Measurements from ENCODE around the gene ADAM23.
"Not testable (repeated sequence)": the region's sequence is repeated elsewhere in the genome, so short reads cannot be mapped to it uniquely, and the experiment has no call there.

Gene ADAM23, protein sequence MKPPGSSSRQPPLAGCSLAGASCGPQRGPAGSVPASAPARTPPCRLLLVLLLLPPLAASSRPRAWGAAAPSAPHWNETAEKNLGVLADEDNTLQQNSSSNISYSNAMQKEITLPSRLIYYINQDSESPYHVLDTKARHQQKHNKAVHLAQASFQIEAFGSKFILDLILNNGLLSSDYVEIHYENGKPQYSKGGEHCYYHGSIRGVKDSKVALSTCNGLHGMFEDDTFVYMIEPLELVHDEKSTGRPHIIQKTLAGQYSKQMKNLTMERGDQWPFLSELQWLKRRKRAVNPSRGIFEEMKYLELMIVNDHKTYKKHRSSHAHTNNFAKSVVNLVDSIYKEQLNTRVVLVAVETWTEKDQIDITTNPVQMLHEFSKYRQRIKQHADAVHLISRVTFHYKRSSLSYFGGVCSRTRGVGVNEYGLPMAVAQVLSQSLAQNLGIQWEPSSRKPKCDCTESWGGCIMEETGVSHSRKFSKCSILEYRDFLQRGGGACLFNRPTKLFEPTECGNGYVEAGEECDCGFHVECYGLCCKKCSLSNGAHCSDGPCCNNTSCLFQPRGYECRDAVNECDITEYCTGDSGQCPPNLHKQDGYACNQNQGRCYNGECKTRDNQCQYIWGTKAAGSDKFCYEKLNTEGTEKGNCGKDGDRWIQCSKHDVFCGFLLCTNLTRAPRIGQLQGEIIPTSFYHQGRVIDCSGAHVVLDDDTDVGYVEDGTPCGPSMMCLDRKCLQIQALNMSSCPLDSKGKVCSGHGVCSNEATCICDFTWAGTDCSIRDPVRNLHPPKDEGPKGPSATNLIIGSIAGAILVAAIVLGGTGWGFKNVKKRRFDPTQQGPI

GRCh38 chr2:206442833-206443734 lies at the start of gene ADAM23:
ADAM23 (plus strand) TSS chr2:206443532; CDS start chr2:206443867, 335 bp downstream.
- no peak for FAIRE-seq

DNA sequence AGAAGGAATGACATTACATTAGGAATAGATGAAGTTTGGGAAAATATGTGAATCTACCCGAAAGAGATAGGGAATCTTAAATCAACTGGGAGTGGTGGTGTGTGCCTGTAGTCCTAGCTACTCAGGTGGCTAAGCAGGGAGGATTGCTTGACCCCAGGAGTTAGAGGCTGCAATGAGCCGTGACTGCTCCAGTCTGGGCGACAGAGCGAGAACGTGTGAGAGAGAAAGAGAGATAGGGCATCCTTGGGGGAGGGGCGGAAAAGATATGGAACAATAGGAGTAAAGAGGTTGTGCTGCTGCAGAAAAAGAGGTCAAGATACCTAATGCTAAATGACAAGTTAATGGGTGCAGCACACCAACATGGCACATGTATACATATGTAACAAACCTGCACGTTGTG lies 47.1 kb upstream of the ADAM23 start:
- FAIRE-seq: no peak

DNA sequence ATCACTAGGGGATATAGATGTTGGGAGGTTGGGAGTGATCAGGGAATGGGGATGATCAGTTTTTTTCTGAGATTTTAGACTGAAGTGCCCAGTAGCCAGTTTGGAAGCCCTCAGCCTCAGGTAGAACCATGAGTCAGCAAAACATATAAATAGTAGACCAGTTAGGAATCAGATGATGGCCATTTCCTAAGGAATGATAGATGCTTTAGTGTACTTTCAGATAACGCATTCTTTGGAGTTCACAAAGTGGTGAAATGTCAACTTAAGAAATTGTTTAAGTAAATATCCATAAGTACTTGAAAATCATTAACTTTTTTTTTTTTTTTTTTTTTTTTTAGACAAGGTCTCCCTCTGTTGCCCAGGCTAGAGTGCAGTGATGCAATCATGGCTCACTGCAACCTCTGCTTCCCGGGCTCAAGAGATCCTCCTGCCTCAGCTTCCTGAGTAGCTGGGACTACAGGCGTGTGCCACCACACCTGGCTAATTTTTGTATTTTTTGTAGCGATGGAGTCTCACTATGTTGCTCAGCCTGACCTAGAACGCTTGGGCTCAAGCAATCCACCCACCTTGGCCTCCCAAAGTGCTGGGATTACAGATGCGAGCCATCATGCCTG lies 40.3 kb upstream of the ADAM23 start:
- FAIRE-seq: not testable (repeated sequence)

- no peak for FAIRE-seq
These were observed 34.7 kb upstream of the ADAM23 start for GRCh38 chr2:206408323-206409320.

DNA sequence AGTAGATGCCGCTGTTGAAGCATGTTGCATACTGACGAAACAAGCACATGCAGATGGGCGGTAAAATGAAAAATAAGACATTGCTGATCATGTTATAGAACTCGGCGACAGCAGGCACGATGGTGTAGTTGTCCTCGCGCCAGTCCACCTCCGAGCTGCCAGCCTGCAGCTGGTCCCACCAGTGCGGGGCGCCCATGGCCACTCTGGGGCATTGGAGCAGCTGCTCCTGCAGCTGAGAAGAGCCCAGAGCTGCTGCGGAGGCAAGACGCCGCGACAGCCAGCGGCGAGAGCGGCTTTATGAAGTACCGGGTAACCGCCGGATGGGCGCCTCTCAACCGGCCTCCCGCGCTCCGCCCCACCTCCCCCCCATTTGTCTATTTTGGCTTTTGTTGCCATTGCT lies 32.6 kb upstream of the ADAM23 start:
- no peak for FAIRE-seq

GRCh38 chr2:206415618-206416243 lies 27.6 kb upstream of the ADAM23 start:
- no peak for FAIRE-seq

DNA sequence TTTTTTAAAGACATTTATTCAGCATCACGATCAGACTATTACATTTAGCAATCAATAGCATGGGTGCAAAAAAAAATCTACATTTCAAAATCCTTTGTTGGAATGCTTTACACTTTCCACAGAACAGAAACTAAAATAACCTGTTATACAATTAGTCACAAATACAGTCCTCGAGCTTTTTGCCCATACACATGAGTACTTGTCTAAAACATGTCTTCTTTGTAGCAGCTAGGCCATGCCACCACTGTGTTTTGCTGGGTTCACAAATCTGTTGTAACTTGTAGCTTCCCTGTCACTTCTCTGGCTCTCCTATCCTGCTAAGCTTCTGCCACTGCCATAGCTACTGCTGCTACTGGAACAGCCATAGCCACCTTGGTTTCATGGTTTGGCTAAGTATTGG lies 24.4 kb upstream of the ADAM23 start:
- FAIRE-seq: no peak

DNA sequence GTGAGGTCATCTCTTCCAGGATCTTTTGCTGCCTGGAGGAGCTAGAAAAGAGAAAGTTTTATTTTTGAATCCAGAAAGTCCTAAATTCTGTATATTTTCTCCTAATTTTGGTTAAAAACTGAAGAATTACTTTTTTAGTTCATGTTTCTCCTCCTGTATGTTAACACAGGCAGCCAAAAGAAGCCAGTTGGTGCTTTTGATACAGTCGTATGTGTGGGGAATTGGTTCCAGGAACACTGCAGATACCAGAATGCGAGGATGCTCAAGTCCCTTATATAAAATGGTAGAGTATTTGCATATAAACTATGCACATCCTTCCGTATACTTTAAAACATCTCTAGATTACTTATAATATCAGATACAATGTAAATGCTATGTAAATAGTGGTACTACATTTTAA lies 22.6 kb upstream of the ADAM23 start:
- no peak for FAIRE-seq

- FAIRE-seq: no peak
These were observed 20.8 kb upstream of the ADAM23 start for GRCh38 chr2:206422493-206422892.

- FAIRE-seq: no peak
These were observed 20.2 kb upstream of the ADAM23 start for GRCh38 chr2:206423147-206423546.

DNA sequence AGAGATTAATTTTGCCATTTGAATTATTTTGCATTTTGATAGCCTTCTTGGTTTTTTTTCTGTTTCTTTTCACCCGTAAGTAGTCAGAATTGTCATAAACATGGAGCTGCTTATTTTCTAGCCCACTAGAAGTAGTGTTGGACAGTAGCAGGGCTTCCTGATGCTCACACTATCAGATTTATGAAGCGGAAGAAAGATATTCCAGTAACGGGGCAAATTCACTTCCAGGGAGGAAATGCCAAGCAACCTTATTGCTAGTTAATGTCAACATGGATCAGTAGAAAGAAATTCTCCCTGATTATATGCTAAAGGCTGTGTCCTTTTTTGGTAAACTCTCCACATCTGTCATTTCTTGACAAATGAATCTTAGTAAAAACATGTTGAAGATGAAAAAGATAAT lies 19.2 kb upstream of the ADAM23 start:
- FAIRE-seq: no peak

DNA sequence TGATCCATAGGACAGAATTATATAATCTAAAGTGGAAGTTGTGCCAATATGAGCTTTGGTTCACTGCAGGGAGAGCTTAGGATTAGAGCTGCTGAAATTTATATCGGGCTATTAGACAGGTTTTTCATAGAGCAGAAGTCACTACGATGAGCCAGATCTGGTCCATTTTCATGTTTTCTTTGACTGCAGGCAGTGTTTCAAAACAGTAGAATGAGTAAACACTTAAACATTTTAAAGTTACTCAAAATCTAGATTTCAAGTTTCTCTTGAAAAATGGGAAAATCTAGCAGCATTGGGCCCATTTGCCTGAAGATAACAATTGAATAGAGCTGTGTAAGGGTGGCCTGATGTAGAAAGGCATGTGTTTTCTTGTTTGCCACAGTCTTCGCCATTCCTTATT lies 14.5 kb upstream of the ADAM23 start:
- FAIRE-seq: no peak

DNA sequence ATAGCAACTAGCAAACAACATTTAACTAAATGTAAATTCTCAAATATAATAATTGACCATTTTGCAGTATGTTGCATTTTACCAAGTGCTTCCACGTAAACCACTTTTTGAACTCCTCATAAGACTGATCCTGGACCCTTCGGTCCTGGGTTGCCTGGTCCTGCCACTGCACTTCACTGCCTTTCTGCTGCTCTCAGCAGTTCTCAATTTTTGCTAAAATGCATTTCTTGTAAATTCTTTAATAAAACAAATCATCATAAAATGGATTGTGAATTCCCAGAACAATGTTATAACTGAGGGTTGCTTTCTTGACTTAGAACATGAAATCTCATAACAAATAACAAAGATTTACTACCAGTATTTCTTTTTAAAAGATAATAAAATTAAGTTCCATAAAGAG lies 12.9 kb upstream of the ADAM23 start:
- FAIRE-seq: no peak

GRCh38 chr2:206431439-206431838 lies 11.9 kb upstream of the ADAM23 start:
- no peak for FAIRE-seq

- FAIRE-seq: no peak
These were observed 10.9 kb upstream of the ADAM23 start for GRCh38 chr2:206432193-206433082.

DNA sequence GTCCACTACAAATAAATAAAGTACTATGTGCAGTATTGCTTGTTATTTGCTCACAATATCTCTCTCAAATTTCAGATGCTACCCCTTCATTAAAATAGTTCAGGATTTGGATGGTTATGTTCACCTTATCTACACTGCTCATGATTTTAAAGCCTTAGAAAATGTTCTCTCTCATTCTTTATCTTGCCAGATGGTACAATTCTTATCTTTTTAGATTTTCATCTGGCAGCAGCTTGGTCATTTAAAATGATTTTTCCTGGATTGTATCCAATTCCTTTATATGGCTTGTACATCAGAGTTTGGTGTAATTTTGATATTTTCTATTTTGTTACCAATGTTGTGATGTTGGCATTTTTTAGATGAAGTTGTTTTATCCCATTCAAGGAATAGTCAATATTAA lies 10.1 kb upstream of the ADAM23 start:
- no peak for FAIRE-seq

DNA sequence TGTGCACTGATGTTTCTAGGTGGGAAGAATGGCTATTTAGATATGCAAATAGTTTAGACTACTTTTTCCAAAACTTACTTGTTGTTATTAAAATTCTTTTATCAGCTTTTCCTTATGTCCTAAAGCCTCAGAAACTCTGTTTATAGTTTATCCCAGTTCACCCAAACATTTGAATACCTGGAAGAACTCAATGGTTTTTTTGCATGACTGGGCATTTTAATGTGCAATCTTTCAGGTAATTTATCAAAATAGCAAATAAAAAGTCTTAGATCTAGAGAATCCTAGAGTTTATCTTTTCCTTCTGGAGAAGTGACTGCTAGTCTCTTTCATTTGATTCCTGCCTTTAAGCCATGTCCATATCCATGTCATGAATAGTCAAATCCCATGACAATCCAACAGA lies 9.6 kb upstream of the ADAM23 start:
- FAIRE-seq: no peak

DNA sequence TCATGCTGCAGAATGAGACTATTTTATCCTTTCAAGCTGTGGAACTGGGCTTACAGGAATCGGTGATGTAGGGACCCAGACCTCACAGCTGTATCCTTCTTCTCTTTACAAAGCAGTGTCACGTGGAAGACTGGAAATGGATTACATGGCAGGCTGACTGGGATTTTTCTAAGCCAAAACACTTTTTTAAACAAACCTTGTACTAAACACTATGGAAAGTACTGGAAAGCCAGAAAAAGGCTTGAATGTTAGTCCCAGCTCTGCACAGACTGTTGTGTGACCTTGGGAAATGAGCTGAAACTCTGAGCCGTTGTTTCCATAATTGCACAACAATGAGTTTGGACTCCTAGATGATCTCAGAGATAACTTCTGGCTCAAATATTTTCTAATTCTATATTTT lies 7.6 kb upstream of the ADAM23 start:
- FAIRE-seq: no peak

GRCh38 chr2:206438196-206438724 lies 5.1 kb upstream of the ADAM23 start:
- no peak for FAIRE-seq
